ENCODE measurements around the gene SHOC2. TPM values are rescaled to one million over a fixed set of nuclear protein-coding genes. Genes with fewer than 3 reads are reported as not detected.
A peak's percentile ranks its signal among the peaks of the same experiment; 100 is the strongest.

SHOC2 gene
- total RNA-seq (2014; rRNA removed; shearing (Covaris generic)), result 23.2 and 24.6 TPM in 2 replicates

DNA sequence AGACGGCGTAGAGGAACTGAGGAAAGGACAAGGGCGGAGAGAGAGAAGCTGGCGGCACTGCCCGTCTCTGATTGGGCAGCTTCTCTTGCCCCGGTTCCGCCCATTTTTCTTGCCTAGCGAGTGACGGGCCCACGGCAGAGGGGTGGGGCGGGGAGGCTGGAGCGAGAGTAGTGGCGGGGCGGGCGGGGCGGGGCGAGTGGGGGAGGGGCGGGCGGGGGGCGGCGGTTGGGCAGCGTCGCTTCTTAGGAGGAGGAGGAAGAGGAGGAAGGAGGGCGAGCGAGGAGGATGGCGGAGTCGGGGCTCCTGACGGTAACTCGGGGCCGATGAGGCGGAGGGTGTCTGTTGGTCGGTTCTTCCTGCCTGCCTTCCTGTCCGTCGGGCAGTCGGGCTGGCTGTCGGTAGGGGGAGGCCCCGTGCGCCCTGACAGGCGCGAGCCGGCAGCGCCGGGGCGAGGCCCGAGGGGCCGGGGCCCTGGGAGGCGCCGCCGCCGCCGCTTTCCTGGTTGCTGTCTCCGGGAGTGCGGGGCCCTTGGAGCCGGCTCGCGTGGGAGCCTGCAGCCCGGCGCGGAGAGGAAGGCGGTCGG lies at the start of gene SHOC2:
Gene SHOC2, plus strand, starts transcription at position 256 of the 583 bp plus-strand sequence. CDS start 44,755 bp downstream, outside the sequence.
- no peak for DNase-seq (ENCODE audit: low read depth)

DNA sequence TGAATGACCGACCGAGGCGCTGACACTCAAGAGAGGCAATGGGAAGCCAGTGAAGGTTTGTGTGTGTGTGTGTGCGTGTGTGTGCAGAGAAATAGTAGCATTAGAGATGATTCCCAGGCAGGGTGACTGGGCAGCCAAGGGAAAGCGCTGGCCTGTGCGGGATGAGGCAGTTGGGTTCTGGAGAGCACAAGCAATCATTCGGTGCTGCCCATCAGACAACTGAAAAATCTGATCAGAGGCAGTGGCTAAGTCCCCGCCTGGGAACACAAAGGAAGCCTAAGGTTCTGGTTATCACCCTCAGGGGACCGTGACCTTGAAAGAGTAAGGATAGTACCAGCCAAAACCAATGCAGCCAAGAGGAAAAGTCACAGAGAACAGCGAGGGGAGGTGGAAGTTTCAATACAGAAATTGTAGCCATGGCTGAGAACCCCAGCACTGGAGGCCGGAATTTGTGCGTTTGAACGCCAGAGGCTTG lies 48.5 kb upstream of the SHOC2 start:
- no peak for DNase-seq (ENCODE audit: low read depth)

- DNase-seq (ENCODE audit: low read depth), result peak; percentile 97
These were observed 47.9 kb upstream of the SHOC2 start, which contains the start of gene PDCD4 for GRCh38 chr10:110871298-110872084. TSS of gene PDCD4 (plus strand) at chr10:110871928. CDS start at chr10:110876028, 4,100 bp downstream.

DNA sequence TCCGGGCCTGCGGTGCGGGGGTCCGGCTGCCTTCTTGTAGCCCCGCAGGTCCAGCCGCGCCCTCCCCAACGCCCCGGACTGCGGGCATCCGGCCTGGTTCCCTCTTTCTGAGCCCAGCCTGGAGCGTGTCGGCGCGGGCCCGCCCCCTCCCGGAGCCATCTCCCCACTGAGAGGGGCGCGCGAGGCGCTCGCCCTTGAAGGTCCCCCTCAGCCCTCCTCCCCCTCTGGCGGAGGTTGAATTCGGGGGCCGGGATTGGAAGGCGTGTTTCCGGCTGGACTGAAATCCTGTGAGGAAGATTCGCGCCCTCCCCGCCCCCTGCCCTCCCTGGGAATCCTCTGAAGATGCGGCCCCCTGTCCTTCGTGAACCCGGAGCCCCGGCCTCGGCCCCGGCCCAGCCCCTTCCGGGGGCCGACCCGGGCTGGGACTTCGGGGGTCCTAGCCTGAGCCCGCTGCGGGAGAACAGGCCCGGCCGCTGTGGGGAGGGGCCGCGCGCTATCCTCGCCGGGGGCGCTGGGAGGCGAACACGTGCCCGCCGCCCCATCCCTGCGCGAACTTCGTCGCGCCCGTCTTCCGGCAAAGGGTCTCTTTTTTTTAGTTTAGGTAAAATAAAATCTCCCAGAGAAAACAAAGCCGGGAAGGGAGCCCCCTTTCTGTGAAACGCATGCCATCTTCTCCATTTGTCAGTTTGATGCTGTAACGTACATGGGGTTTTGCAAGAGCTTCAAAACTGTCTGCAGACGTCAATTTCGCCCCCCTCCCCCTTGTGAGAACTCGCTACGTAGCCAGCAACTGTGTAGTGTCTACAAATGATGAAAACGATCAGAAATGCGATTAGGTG lies 47.0 kb upstream of the SHOC2 start:
- DNase-seq (ENCODE audit: low read depth), result peak; percentile 67

DNA sequence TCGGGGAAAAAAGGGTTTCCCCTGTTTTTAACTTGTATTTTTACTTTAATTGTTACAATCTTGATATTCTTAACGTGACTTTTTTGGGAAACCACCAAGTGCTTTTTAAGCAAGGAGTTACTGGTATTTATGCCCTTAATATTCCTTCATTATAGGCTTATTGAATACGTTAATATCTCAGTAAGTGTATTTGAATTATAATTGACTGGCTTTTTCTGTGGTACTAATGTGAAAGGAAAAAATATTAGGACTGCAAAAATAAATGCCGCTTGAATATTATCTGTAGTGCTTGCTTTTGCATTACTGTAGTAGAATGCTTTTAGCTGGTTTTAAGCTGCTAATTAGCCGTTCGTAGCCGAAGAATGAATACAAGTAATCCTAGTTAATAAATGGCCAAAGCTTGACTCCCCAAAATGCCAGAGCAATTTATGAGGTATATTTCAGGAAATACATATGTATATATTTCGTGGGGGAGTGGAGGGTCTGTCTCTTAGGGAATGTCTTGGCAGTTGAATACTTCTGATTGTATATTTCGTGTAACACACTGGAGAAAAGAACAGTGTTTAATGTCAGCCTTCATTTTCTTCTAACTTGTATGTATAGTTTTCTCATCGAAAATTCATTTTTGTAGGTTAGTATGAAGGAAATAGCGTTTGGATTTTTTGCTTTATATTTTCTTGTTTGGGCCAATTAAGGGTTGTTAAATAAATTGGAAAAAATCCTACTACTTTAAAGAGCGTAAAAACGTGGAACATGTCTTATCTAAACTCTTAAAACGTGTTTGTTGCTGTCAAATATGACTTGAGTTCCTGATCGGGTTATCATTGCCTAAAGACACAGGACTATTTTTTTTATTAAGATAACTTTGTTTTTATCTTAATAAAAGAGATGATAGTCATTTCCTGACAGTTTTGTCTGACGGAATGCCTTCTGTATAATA lies 46.1 kb upstream of the SHOC2 start:
- DNase-seq (ENCODE audit: low read depth), result no peak

GRCh38 chr10:110873951-110874350 lies 45.5 kb upstream of the SHOC2 start:
- DNase-seq (ENCODE audit: low read depth), result no peak

DNA sequence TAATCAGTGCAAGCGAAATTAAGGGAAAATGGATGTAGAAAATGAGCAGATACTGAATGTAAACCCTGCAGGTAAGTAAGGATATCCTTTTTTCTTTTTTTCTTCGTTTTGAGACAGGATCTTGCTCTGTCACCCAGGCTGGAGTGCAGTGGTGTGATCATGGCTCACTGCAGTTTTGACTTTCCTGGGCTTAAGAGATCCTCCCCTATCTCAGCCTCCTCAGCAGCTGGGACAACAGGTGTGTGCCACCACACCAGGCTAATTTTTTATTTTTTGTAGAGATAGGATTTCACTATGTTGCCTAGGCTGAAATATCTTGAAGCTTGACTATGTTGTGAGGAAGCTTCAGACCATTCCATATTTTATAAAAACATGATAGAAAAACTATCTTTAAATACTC lies 43.4 kb upstream of the SHOC2 start:
- DNase-seq (ENCODE audit: low read depth), result no peak

- no peak for DNase-seq (ENCODE audit: low read depth)
These were observed 42.6 kb upstream of the SHOC2 start for GRCh38 chr10:110876788-110877187.

GRCh38 chr10:110880012-110880411 lies 39.4 kb upstream of the SHOC2 start:
- DNase-seq (ENCODE audit: low read depth), result no peak

DNA sequence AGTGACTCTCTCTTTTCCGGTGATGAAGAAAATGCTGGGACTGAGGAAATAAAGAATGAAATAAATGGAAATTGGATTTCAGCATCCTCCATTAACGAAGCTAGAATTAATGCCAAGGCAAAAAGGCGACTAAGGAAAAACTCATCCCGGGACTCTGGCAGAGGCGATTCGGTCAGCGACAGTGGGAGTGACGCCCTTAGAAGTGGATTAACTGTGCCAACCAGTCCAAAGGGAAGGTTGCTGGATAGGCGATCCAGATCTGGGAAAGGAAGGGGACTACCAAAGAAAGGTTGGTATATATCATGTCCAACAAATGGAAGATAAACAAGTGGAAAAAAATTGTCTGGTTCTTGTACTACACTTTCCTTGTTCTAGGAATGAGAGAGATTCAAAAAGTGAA lies 38.2 kb upstream of the SHOC2 start:
- DNase-seq (ENCODE audit: low read depth), result no peak

DNA sequence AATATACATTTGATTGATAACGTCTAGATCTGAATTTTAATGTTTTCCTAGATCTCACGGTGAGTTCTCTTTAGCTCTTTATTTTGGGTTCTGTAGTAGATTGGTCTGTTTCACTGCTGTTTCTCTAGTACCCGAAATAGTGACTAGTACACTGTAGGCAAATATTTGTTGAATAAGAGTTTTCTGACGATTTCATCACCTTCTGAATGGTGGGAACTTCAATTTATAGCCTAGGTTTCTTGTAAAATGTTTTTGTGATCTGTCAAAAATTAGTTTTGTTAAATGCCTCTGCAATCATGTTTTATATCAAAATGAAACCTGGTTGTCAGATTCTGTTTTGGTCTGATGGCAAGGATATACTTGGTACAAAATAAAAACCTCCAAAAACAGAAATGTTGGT lies 37.5 kb upstream of the SHOC2 start:
- no peak for DNase-seq (ENCODE audit: low read depth)

DNA sequence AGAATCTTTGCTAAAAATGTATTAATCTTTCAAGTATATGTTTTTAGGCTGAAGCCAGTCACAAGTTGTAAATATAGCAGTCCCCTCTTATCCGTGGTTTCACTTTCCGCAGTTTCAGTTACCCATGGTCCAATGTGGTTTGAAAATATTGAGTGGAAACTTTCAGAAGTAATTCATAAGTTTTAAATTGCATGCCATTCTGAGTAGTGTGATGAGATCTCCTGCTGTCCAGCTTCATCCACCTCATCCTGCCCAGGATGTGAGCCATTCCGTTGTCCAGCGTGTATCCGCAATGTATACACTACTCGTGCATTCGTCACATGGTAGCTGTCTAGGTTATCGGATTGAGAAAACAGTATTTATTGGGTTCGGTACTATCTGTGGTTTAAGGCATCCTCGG lies 35.5 kb upstream of the SHOC2 start:
- no peak for DNase-seq (ENCODE audit: low read depth)

- no peak for DNase-seq (ENCODE audit: low read depth)
These were observed 33.3 kb upstream of the SHOC2 start for GRCh38 chr10:110885932-110886674.

GRCh38 chr10:110887560-110887959 lies 31.8 kb upstream of the SHOC2 start:
- DNase-seq (ENCODE audit: low read depth), result no peak

- no peak for DNase-seq (ENCODE audit: low read depth)
These were observed 26.7 kb upstream of the SHOC2 start for GRCh38 chr10:110892602-110893288.

- peak; percentile 38 for DNase-seq (ENCODE audit: low read depth)
These were observed 25.7 kb upstream of the SHOC2 start for GRCh38 chr10:110893559-110894179.

DNA sequence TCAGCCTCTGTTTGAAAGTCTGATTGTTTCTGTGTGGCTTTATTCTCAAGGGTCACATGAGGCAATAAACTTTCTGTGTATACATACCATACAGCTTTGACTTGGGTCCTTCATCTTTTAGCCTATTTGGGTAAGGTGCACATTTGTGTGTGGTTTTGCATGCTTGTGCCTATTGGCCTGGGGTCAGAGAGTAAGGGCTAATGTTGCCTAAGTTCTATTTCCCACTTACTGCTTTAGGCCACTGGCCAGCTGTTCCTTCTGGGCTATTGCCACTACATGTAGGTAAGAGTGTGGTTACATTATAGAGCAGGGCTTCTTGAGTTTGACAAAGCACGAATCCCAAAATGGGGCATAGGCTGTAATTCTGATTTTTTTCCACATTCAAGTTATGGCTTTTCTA lies 22.2 kb upstream of the SHOC2 start:
- no peak for DNase-seq (ENCODE audit: low read depth)

GRCh38 chr10:110898391-110898790 lies 21.0 kb upstream of the SHOC2 start:
- no peak for DNase-seq (ENCODE audit: low read depth)

DNA sequence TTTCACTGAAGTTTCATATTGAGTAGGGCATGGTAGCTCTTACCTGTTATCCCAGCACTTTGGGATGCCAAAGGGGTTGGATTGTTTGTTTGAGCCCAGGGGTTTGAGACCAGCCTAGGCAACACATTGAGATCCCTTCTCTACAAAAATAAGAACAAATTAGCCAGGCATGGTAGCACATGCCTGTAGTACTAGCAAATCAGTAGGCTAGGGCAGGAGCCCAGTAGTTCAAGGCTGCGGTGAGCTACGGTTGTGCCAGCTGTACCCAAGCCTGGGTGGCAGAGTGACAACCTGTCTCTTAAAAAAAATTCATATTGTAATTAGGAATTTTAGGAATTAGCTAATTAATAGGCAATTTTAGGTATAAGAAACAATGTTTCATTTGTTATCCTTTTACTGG lies 18.4 kb upstream of the SHOC2 start:
- DNase-seq (ENCODE audit: low read depth), result no peak
